Endothelial cell of umbilical vein (primary cell): Measurements from ENCODE around the gene ARID1B. TPM values are rescaled to one million over a fixed set of nuclear protein-coding genes. Genes with fewer than 3 reads are reported as not detected.

ENCODE experiments used
- BruUV-seq: library from RNA; stranded (reverse); fragments of 400-500 nt; replicated peaks from 2 replicates; lab custom pipeline; 2021; lab: Mats Ljungman, UMichigan
- CTCF ChIA-PET: fragments of 300-600, 350-600 bp; sonication (Branson Sonifier 250); formaldehyde crosslinking; loops from one replicate; lab custom pipeline; 2021; ENCODE audit warnings: antibody characterized with exemption, inconsistent platforms; lab: Charles Lee
- POLR2A ChIA-PET: fragments of 300-600, 350-600 bp; sonication (Branson Sonifier 250); formaldehyde crosslinking; loops from one replicate; lab custom pipeline; 2021; ENCODE audit warnings: antibody characterized with exemption, inconsistent platforms; lab: Charles Lee
- DNase-seq: peaks from one replicate; pipeline ENCODE4 v3.0.0-alpha.2; 2011; ENCODE audit warnings: low read depth, low spot score
- FAIRE-seq: peaks from 2 replicates; lab custom pipeline; 2011; peaks lifted over from hg19 to GRCh38; lab: Jason Lieb, UNC
- H2AFZ ChIP-seq: 2 replicates; pipeline ENCODE4 v1.6.0; 2012; ENCODE audit warnings: low read depth, low read length, control low read depth, inconsistent platforms
- H3K27ac ChIP-seq: 2 replicates; pipeline ENCODE4 v1.5.1; 2011; ENCODE audit warnings: low read depth, mild to moderate bottlenecking, control low read depth, low read length, moderate library complexity; ENCODE audit not compliant: insufficient read depth
- H3K27me3 ChIP-seq, 2 experiments: 2 replicates each; pipeline versions ENCODE4 v1.6.0 to v1.6.1; 2011; ENCODE audit warnings: low read length in 2 of 2, mixed read lengths in 1 of 2; ENCODE audit not compliant: control insufficient read depth in 2 of 2, insufficient read depth in 2 of 2
- H3K36me3 ChIP-seq, 2 experiments: 2 replicates in 1 of 2; 3 replicates in 1 of 2; pipeline ENCODE4 v1.5.1; 2011; ENCODE audit warnings: low read length in 2 of 2, mild to moderate bottlenecking in 1 of 2, moderate library complexity in 1 of 2; ENCODE audit not compliant: control insufficient read depth in 2 of 2, insufficient read depth in 2 of 2; ENCODE audit errors: extremely low read depth in 1 of 2
- H3K4me1 ChIP-seq: 3 replicates; pipeline ENCODE4 v1.5.1; 2011; ENCODE audit warnings: mild to moderate bottlenecking, low read length; ENCODE audit not compliant: control insufficient read depth, insufficient read depth; ENCODE audit errors: extremely low read depth
- H3K4me2 ChIP-seq: 2 replicates; pipeline ENCODE4 v1.6.1; 2011; ENCODE audit warnings: low read length, control low read depth, mixed read lengths; ENCODE audit not compliant: insufficient read depth
- H3K4me3 ChIP-seq, 3 experiments: fragments of 200-600 bp in 1 of 3; sonication (generic), shearing (Covaris generic) in 1 of 3; replicated peaks in 1 of 3; 2 replicates each; pipeline ENCODE4 v1.5.1; 2011 to 2016; ENCODE audit warnings: control low read depth in 3 of 3, low read length in 3 of 3, mild to moderate bottlenecking in 2 of 3, inconsistent platforms in 1 of 3, low read depth in 1 of 3, moderate library complexity in 1 of 3; ENCODE audit not compliant: insufficient read depth in 1 of 3
- H3K79me2 ChIP-seq: 2 replicates; pipeline ENCODE4 v1.6.0; 2012; ENCODE audit warnings: low read length, inconsistent platforms; ENCODE audit not compliant: control insufficient read depth, insufficient read depth
- H3K9ac ChIP-seq: replicated peaks from 2 replicates; pipeline ENCODE3; 2011; ENCODE audit warnings: low read length, control low read depth; ENCODE audit not compliant: insufficient read depth; ENCODE audit errors: extremely low read depth
- H3K9me1 ChIP-seq: replicated peaks from 3 replicates; pipeline ENCODE4 v1.6.0; 2011; ENCODE audit warnings: mild to moderate bottlenecking, low read length; ENCODE audit not compliant: control insufficient read depth, insufficient read depth; ENCODE audit errors: extremely low read depth
- H3K9me3 ChIP-seq: replicated peaks from 2 replicates; pipeline ENCODE4 v1.5.1; 2012; ENCODE audit warnings: low read length, inconsistent platforms; ENCODE audit not compliant: control insufficient read depth, insufficient read depth
- H4K20me1 ChIP-seq: replicated peaks from 2 replicates; pipeline ENCODE3; 2011; ENCODE audit warnings: mild to moderate bottlenecking, low read length; ENCODE audit not compliant: control insufficient read depth, insufficient read depth; ENCODE audit errors: extremely low read depth
- CTCF ChIP-seq, 2 donors: IDR thresholded peaks; 1 replicate in 1 of 2; 2 replicates in 1 of 2; pipeline ENCODE4 v1.5.1; 2011; ENCODE audit warnings: low read length in 2 of 2, mild to moderate bottlenecking in 2 of 2, moderate library complexity in 2 of 2, control low read depth in 1 of 2, inconsistent platforms in 1 of 2, low read depth in 1 of 2; ENCODE audit not compliant: insufficient read depth in 1 of 2; ENCODE audit errors: extremely low read depth in 1 of 2
- FOS ChIP-seq: IDR thresholded peaks from 2 replicates; pipeline ENCODE4 v1.6.1; 2011; ENCODE audit warnings: mild to moderate bottlenecking, low read length, moderate library complexity, borderline replicate concordance; ENCODE audit not compliant: insufficient read depth
- GATA2 ChIP-seq: IDR thresholded peaks from 2 replicates; pipeline ENCODE4 v1.7.0; 2011; ENCODE audit warnings: low read depth, mild to moderate bottlenecking, moderate library complexity, mixed read lengths, low read length; ENCODE audit not compliant: insufficient read length, insufficient read depth
- JUN ChIP-seq: IDR thresholded peaks from 2 replicates; pipeline ENCODE4 v1.6.1; 2011; ENCODE audit warnings: borderline replicate concordance, low read depth; ENCODE audit not compliant: insufficient read length, insufficient read depth
- MAX ChIP-seq: IDR thresholded peaks from 2 replicates; pipeline ENCODE4 v1.6.1; 2011; ENCODE audit not compliant: insufficient read depth, insufficient read length
- MYC ChIP-seq: IDR thresholded peaks from one replicate; pipeline ENCODE4 v1.6.1; 2011; ENCODE audit warnings: mild to moderate bottlenecking, low read depth, low read length
- POLR2A ChIP-seq: IDR thresholded peaks from 2 replicates; pipeline ENCODE4 v1.6.1; 2012; ENCODE audit warnings: low read depth, mild to moderate bottlenecking, control low read depth, low read length
- dilution Hi-C: fragments of 300-500 bp; cut with MboI; formaldehyde crosslinking; loops from one replicate; pipeline ENCODE4 v1.15.0; 2019; ENCODE audit warnings: low sequenced_read_pairs; ENCODE audit not compliant: extremely low pct_ligation_motif_present
- intact Hi-C: fragments of 100-400 bp; cut with micrococcal nuclease; formaldehyde crosslinking; loops from one replicate; pipeline ENCODE4 v1.10.0; 2022
- polyA plus RNA-seq, 4 experiments: library from polyadenylated mRNA; depleted of rRNA in 3 of 4; stranded (reverse) in 3 of 4; unstranded in 1 of 4; fragments of >200 nt; gene quantifications; 2 replicates each; pipeline versions ENCODE4 v1.2.1 to v1.2.3, GENCODE V29; 2011 to 2012; ENCODE audit warnings: missing spikeins in 1 of 4
- total RNA-seq: library from RNA; stranded (reverse); gene quantifications from 2 replicates; pipeline ENCODE4 v1.2.3, GENCODE V29; 2021

Gene ARID1B
- total and polyA plus RNA-seq, 2 donors (not counting 3 experiments of a cell fraction or from before 2014, with no cell fraction given), result 21.8 to 89.5 TPM

GRCh38 chr6:157170535-157170934, 393.4 kb downstream of the ARID1B start:
- no peaks in the 10 kb centered on the region for H4K20me1 ChIP-seq
- H2AFZ ChIP-seq, result no peak overlapping the region
- dilution Hi-C loops (no loop called here), intact Hi-C loops (no loop called here)
- CTCF ChIA-PET, result interaction anchor here (1.0 to 1.4 kb wide), 2 partner anchors 11 to 134 kb away, joined by 3 to 5 read pairs; no protein-coding TSS in a partner anchor
- no peak overlapping the region for H3K4me3 ChIP-seq
- H3K9me1 ChIP-seq, result no peaks in the 10 kb centered on the region
- no peaks in the 10 kb centered on the region for H3K27me3 ChIP-seq
- no TSS peak for BruUV-seq
- TF ChIP-seq FOS (no peak), JUN (no peak), MYC (no peak), GATA2 (no peak), CTCF (IDR thresholded peaks at IDR 0.05; ENCODE audit: extremely low read depth in 1 of 2, insufficient read depth in 1 of 2, low read depth in 1 of 2, low read length in 2 of 2) (no peak), POLR2A (no peak), MAX (no peak)
- H3K79me2 ChIP-seq, result no peaks in the 10 kb centered on the region
- POLR2A ChIA-PET, result no interaction called here
- no peaks in the 10 kb centered on the region for H3K9me3 ChIP-seq
- no peak for DNase-seq
- H3K36me3 ChIP-seq, result peaks cover 0 to 2% of the 10 kb centered on the region in 2 experiments
- FAIRE-seq, result no peak
- H3K4me2 ChIP-seq, result no peak overlapping the region
- H3K4me1 ChIP-seq, result no peaks in the 10 kb centered on the region
- no peak overlapping the region for H3K9ac ChIP-seq
- H3K27ac ChIP-seq, result no peak overlapping the region
